GM19240 (cell line): ENCODE measurements around the gene CBX2.

Experiments used
- DNase-seq: peaks from one replicate; pipeline ENCODE4 v3.0.0; 2011; ENCODE audit warnings: low spot score; ENCODE audit not compliant: insufficient read length

Gene CBX2

DNA sequence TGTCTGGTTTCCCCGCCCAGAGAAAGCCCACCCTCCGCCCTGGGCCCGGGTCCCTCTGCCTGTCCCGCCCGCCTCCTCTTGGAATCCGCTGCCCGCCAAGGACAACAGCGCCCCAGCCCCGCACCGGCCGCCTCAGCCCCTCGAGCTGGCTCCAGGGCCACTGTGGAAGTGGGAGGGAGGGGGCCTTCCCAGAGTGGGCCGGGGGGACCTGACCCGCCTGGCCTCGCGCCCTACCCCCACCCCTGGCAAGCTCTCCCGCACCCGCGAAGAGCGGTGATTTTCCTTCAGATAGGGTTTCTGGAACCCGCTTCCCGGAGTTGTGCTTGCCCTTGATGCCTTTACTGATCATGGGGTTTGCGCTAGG lies 21.2 kb downstream of the CBX2 start:
- DNase-seq: no peak

DNA sequence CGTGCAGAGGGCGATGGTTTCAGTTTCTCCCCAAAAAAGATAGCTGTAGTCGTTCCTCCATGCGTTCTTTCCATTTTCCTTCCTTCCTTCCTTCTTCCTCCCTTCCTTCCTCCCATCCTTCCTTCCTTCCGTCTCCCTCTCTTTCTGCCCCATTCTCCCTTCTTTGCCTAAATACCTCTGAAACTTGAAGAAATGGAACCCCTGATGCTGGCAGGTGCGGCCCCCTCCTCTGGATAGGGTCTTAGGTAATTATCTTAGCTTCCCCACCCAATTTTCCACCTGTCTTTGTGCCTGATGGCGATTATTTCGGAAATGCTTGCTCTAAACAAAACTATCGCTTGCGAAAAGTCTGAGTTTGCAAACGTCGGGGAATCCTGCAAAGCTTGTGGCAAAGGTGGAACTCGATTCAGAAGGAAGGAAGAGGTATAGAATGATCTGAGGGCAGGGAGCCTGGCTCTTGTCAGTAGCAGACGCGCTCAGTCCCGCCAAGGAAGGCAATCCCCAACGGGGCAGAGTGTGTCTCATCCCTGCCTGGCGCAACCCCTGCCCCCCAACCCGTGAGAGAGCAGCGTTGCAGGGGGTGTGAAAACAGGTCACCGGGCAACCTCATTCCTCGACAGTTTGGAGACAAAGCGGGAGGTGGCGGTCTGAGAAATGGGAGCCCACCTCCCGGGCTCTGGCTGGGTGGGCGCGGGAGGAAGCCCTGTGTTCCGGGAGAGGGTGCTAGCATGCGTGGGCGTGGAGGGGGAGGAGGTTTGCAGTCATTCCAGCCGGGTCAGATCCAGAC lies 21.8 kb downstream of the CBX2 start:
- no peak for DNase-seq

DNA sequence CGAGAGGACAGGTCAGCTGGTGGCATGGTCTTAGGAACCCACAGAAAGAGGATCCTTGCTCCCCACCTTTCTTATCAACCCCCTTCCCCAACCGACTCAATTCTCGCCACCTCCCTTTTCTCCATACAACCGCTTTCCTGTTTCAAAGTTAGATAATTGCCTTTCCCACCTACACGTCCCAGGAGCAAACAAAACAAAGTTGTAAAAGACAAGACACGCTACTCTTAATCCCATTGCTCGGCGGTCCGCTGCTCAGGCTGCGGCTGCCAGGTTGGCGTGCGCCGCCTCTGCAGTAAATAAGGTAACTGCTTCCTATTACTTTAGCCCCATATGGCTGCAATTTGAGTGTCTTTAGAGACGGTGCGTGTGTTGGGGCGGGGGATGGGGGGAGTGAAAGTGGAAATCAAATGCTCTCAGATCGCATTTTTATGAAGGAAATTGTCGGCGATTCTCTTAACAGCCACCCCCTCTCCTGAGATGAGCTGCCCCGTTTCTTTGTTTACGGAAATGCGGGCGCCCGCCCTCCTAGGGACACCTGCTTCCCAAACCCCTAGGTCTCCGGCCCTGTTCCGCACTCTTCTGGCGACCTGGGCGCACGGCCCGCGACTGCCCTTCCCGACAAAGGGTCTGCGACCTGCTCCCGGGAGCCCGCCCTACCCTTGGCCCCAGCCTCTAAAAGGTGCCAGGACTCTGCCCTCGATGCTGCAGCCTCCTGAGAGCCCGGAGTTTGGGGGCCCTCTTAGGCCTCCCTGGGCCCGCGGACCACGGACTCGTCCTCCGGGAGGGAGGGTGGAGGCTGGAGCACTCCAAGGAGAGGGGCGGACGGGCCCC lies 22.6 kb downstream of the CBX2 start:
- DNase-seq: no peak

DNA sequence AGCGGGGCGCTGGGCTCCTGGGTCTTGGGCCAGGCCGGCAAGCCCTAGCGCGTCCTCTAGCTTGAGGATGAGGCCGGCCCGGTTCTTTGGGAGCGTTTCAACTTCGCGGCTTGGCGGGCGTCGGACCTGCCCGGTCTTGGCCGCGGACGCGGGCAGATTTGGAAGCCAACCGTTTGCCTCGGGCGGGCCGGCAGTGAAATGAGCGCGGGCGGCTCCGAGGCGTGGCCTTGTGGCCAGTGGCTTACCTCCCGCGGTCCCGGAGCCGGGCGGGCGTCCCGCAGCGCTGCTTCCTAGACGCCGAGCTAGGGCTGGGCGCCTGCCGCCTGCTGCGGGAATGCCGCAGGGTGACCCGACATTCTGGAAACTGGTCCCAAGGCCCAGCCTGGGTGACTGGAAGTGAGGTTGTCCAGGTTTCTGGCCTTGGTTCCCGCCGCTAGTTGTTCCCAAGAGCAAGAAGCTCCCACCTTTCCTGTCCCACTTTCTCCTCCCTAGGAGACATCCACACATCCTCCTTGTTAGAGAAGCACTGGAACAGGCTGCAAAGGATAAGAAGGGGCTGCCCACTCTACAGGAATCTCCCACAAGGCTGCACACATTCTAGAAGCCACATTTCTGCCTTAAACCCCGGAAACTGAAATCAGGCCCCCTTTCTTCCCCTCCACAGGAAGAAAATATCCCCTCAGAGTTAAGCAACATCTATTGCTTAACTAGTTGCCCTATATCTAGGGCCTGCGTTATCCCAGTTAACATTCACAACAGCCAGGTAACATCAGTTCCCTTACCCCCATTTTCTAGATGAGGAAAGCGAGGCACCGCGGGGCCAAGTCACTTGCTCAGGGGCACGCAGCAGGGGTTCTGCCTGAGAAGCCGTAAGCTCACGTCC lies 23.4 kb downstream of the CBX2 start:
- no peak for DNase-seq

DNA sequence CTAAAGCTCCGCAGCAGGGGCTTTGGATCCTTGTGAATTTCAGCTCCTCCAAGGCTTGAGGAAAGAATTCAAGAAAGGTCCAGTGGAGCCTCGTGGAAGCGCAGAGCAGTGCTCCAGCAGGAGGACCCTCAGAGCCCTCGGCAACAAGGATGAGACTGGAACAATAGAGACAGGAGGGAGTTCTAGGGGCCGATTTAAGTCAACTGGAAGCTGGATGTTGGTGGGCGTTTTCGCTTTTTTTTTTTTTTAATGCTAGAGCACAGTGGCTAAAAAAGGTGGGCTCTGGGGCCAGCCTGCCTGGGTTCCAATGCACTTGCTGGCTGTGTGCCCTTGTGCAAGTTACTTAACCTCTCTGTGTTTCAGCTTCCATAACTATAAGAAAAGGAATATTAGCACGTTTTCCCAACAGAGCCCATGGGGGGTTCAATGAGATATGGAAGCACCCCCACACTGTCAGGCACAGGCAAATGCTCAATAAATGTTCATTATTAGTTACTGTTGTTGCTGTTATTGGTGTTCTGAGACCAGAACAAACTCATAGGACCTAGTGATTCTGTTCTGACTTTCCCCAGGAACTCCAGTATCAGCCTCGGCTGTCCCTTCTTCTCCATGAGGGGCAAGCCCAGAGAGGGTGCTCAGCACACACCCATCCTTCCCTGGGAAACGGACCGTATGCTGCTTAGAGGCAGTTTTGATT lies 24.2 kb downstream of the CBX2 start:
- DNase-seq: no peak

DNA sequence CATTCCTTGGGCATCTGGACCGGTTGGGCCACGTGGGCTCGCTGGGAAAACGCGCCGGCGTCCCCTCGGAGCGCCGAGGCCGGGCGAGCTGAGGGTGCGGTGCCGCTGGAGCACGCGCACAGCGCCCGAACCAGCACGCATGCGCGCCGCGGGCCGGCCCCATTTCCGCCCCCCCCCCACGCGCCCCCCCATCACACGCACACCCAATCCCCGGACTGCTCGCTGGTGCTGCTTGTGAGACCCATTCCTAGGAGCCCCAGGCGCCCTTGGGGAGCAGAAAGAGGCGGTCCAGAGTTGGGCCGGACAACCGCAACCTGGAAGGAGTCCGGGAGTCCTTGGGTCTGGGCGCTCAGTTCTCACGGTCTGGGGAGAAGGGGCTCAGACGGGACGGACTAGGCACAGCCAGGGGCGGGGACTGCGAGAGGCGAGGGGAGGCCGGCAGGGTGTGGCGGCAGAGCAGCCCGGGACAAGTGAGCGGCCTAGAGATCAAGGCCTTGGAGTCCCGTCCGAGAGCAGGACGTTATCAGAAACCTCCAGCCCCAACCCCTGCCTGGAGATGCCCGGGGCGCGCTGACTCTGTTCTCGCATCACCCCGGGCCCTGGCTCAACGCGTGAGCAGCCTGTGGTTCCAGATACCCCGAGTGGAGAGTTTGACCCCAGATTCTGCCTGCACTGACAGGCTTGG lies 24.9 kb downstream of the CBX2 start:
- no peak for DNase-seq

DNA sequence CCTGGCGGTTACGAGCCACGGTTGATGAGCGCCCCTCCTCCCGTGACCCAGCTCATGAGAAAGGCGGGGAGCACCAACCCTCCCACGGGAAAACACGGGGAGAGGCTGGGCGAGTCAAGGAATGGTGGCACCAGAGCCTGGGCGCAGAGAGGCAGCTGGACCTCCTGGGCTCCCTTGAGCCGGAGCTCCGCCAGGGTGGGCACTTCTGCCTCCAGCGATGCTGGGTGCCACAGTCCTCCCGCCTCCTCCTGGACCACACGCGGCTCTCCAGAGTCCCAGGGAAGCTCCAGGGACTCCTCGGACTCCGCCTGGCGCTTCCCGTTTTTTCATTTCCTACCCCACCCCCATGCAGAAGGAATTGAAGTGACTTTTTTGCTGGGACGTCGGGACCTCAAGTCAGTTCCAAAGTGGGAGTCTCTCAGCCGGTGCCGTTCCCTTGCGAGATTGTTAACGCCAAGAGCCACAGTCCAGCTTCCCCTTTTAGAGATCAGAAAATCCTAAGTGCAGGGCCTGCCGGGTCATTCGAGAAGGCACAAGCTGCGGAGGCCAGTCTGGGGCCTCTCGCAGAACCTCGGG lies 25.6 kb downstream of the CBX2 start:
- no peak for DNase-seq

DNA sequence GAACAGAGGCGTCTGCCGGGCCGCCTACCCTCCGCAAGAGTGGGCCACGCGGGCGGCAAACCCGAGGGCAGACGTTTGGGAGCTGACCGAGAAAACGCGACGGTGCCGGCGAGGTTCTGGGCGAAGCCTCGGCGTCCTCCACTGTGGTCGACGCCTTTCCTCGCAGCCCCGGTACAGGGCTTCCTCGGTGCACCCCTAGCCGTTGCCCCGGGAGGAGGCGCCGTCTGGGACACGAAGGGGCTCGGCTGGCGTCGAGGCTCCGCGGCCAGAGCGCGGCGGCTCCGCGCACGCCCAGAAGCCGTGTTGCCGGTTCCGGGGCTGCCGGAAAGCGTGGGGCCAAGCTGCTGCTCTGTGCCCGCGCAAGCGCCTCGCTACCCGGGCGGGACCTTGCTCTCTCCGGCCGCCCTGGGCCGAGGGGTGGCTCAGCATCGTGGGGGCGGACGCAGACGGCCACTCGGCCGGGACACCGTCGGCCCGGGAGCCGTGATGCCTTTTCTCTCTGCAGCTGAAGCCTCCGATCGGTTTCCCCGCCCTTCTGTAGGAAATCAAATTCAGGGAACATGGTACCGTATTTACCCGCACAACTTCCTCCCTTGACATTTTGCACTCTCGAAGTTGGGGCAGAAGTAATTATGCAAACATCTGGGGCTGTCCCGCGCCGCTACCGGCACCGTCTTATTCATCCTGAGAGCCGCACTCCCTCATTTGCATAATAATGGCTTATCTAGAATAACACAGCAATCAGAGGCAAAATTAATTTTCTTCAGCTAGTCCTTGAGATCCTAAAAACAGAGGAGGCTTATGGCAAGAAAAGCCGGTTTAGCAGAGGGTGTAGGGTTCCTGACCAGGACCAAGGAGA lies 26.3 kb downstream of the CBX2 start:
- DNase-seq: no peak

DNA sequence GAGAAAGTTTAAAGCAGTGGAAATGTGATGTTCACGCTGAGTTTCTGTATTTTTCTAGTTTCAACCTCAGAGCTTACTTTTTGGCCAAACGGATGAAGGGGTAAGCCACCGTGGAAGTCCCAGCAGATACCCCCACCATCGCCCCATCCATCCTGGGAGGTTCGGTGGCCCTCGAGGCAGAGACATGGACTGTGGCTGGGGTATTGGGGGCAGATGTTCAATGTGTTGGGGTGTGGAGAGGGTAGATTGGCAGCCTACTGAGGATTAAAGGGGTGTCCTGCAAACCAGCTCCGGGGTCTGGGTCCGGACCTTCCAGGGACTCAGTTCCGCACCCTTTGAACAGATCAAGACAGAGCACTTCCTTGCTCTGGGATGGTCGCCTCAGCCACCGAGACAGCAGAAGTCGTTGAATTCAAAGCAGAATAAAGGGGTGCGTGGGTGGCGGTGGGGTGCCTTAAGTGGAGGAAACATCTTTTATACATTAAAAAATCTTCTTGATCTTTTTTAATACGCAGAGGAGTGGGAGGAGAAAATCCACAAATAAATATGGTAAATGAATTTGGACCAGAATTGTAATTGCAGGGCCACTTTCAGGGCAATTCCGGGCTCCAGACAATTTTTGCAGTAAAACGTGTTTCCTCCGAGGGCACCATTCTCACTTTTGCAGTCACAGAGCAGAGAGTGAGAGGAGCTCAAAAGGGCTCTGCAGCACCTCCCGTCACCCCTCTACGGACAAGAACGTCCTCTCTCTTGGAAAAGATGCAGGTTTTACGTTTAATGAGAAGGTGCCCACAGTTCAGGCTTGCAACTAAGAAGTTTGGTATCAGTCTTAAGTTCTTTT lies 27.1 kb downstream of the CBX2 start:
- DNase-seq: no peak

DNA sequence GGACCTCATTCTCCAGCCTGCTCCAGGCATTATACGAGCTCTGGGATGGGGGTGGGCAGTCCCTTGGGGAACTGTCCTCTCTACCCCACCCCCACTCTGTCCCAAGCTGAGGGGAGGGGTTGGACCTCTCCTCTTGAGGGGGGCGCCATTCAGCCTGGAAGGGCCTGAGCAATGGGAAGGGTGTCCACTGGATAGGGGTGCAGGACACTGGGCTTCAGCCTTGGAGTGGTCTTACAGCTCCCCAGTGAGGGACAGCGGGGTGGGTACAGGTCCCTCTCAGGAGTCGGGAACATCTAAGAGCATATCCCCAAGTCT lies 28.5 kb downstream of the CBX2 start:
- no peak for DNase-seq

DNA sequence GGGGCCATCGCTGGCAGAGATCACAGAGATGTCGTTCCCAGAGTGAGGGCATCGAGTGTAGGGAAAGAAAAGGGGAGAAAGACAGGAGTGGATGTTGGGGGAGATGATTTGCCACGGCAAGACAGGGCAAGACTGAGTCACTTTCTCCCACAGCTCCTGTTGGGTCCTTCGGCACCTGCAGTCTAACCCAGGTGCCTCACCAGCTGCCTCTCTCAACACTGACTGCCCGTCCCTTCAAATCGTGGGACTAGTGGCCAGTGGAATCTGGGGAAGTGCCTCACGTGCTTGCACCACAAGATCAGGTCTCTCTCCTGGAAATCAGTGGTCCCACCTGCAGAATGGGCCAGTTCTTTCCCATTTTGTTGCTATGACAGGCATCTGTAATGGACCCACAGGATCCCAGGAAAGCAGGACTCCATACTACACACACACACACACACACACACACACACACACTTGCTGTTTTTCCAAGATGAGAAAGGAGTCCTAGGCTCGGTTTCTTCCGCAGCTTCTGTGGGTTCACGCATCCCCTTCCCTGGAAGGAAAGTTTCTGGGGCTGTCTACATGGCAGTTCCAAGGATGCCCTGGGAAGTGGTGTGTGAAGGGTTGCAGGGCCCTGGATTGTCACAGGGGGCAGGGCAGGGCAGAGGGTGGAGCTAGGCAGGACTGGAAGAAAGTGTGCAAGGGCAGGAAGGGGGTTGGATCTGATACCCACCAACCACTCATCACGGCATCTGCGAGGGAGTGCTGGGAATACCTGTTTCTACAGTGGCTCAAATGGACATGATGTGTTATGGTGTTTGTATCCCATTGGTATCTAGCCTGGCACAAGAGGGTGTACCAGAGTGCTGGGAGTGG lies 29.1 kb downstream of the CBX2 start:
- DNase-seq: no peak

DNA sequence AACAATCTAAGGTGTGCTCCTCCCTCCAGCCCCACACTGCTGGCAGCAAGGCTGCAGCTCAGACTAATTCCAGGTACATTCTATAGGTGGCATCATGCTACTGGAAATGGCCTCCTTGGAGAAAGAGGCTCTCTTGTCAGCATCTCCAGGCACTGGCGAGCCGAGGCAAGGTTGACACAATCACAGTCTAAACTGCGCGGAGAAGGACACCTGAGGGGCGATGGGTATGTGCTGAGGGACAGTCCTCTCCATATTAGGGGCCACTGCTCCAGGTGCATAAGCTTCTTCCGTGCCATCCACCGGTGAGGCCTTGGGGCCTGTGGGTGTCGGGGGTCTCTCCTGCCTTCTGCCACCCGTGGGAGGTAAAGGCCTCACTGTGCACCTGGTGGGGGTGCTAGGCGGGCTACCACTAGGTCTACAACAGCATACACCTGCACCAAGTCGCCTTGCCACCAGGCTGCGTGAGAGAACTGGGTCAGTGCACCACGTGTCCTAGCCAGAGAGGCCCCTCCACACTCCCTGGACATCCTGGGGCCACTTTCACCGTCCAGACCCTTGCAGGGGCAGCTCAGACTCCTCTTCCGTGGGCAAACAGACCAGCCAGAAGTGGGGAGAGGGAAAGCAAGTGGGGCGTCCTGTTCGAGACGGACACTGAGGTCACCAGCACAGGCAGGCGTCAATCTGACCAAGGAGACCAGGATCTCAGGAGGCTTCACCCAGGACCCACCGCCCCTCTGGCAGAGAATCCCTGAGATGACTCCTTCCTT lies 31.0 kb downstream of the CBX2 start:
- DNase-seq: no peak

DNA sequence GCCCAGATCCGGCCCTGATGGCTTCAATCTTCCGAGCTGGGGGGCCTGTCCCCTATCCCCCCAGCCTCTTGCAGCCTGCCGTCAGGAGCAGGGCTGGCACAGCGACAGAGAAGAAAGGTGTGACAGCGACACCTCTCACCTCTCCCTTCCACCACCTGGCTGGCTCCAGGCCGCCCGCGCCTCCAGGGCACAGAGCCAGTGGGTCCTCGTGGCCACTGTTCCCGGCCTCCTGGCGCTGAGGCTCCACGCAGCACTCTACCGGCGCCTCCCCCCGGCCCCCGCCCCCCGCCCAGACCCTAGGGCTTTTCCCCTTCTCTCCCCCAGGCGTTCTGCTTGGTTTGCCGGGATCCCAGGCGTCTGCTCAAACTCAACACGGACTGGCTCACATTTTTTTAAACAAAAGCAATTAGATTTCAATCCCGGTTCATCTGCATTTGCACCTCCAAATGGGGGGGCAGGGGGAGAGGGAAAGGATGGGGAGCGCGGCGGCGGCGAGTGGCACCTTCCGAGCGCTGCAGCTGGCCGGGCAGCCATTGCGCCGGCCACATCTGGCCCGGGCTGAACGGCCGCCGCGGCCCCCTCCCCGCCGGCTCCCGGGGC lies 31.7 kb downstream of the CBX2 start:
- DNase-seq: no peak

DNA sequence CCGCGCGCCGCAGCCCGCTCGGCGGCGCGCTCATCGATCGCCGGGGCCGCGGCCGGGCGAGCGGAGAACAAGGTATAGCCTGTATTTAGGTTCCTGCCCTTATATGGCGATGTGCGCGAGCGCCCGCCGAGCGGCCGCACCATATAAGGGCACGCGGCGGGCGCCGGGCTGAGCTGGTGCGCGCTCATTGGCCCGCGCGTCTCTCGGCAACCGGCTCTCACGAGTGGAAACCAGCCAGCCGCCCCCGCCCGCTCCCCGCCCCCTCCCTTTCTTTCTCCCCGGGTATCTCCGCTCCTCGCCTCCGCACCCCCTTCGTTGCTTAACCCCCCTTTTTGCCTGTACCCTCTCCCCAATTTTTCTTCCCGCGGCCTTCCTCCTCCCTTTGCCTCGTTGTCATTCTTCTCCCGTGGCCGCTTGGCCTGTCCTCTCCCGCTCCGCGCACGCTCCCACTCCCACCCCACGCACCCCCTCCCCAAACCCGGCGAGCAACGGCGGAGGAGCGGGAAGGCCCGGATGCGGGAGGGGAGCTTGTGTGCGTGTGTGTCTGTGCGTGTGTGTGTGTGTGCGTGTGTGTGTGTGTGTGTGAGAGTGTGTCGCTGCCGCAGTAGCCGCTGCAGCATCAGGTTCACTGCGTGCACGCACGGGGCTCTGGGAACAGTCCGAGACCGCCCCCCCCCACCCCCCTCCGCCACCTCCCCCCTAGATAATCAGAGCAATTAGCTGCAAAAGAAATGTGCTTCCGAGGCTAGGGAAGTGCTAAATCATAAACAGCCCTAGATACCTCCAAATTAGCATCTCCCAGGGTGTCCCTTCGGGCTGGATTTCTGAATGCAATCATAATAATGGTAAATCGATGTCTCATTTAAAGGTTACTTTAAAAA lies 32.4 kb downstream of the CBX2 start:
- DNase-seq: peak; percentile 70

DNA sequence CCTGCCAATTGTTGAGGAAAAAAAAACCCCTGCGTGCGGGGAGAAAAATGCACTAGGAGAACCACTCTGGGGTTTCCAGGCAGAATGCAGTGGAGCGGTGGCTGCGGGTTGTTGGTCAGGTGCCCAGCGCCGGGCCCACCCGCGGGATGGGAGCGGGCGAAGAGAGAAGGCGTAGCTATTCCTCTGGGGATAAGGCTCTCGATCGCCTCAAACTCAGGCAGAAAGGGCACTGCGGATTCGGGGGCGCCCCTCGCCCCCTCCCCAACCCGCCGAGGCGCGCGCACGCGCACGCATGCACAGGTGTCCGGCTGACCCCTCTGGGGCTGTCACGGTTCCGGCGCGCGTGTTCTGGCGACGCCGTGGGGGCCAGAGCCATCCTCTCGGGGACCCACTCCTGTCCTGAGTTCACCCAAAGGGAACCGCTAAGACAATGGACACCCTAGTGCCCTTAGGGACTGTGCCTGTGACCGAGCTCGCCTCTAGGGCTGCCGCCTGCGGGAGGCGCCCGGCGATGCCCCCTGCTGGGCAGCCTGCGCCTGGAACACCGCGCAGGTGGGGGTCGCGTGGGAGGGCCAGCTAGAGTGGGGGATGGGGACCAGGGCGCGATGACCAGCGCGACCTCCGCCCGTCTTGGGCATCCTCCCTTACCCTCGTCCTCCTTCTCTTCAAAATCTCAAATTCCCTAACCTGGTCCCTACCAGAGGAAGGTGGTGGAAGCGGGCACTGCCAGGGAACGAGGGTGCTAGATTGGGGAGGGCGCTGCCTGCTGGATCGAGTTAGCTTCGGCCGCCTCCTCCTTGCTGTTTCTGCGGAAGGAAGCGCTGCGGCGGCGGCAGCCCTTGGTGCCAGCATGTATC lies 33.3 kb downstream of the CBX2 start:
- no peak for DNase-seq
